HG03571 (cell line): ENCODE data around the gene MORN5.

ENCODE experiments used
- ATAC-seq: cut with Tn5 transposase; IDR thresholded peaks from one replicate; pipeline ENCODE4 v1.9.1; 2021; ENCODE audit not compliant: unreplicated experiment

MORN5 gene

GRCh38 chr9:122228191-122228567 is 68.5 kb downstream of the MORN5 start:
- ATAC-seq = no peak

- no peak for ATAC-seq
These were observed 69.1 kb downstream of the MORN5 start, which contains the start of gene LHX6 for GRCh38 chr9:122228568-122229484. Gene LHX6 (minus strand): TSS chr9:122228957. CDS start chr9:122228740, 217 bp downstream.

DNA sequence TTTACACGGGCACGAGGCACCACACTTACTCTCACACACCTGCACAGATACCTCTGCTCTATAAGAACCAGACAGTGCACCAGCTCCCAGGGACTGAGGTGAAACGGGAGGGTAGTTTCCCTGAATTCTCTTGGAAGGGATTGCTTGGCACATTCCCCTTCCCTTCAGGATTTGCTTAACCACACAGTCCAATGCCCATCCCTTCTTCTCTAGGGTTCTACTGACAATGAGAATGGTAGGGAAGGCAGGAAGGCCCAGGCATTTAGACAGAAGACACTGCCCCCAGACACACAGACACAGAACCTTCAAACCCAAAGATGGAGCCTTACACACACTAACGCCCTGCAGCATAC is 69.8 kb downstream of the MORN5 start:
- no peak for ATAC-seq

DNA sequence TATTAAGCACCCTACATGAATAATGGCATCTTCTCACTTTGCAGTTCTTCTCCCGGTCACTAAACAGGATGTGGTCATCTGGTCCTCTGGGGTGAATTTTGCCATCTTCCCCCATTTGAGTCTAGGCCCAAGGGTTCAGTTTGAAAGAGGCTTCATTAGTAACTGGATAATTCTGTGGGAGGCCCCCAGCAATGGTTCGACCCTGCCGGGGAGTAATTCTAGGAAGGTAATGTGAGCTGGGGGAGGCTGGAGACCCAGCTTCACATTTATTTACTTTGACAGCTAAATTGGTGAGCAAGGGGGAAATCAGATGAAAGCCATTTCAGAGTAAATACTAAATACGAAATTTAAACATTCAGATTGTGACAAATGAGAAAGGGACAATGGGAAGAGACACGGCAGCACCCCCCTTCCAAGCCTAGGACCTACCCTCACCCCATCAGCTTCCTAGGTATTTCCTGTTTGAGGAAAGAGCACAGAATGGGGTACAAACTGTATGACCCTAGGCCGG is 73.1 kb downstream of the MORN5 start:
- ATAC-seq = no peak

DNA sequence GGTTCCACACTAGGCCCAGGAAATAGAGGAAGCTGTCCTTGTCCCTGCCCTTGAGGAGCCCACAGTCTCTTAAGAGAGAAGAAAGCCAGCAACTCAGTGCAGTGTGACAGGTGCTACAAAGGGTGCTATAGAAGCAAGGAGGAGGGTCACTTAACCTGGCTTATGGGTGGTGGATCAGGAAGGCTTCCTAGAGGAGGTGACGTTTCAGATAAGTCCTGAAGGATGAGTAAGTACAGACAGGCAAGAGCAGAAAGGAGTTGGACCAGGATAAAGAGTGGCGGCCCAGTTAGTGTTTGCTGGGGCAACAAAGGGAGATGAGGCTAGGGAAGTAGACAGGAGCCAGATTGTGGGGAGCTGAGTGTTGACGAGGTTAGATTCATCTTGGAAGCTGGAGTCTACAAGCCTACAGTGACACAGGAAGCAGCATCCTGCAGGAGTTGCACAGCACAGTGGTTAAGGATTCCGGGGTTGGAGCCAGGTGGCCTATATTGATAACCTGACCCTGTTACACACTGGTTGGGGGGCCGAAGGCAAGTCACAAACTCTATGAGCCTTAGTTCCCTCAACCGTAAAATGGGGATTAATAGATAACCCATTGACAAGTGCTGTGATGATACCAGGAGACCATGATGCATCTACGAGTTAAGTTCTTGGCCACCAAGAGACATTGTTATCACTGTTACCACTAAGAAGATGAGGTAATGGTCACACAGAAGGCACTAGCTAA is 74.5 kb downstream of the MORN5 start:
- ATAC-seq = no peak

GRCh38 chr9:122236681-122237080 is 77.0 kb downstream of the MORN5 start:
- ATAC-seq = no peak

- ATAC-seq = no peak
These were observed 80.0 kb downstream of the MORN5 start for GRCh38 chr9:122239722-122240121.

DNA sequence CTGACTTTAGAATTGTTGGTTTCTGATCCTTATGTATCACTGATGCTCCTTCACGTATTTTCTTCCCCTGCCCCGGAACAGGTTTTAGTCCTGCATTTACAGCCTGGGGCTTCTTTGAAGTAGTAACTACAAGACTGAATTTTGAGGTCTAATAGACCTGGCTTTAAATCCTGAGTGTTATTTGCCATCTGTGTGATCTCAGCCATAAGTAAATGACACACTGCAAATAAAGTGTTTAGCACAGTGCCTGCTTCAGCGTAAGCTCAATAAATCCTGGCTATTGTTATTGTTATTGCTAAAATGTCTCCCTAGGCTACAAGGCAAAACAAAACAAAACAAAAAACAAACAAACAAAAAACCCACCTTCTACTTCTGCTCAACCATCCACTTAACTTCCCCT is 84.6 kb downstream of the MORN5 start:
- ATAC-seq = no peak

DNA sequence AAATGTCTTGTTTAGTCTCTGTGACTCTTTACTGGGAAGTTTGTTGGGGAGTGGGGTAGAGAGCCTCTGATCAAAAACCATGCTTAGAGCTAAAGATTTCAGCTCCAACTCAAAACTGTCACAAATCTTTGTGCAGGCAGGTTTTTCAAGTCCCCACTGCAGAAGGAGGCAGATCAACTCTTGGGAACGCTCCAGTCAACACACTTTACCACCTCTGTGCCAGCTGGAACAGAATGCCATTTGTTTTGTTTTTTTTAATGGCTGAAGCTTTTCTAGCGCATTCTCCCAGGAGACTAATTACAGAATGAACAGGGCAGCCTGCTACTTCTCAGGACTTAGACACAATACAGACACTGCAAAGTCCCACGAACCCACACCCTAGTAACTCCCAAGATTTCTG is 87.0 kb downstream of the MORN5 start:
- no peak for ATAC-seq

DNA sequence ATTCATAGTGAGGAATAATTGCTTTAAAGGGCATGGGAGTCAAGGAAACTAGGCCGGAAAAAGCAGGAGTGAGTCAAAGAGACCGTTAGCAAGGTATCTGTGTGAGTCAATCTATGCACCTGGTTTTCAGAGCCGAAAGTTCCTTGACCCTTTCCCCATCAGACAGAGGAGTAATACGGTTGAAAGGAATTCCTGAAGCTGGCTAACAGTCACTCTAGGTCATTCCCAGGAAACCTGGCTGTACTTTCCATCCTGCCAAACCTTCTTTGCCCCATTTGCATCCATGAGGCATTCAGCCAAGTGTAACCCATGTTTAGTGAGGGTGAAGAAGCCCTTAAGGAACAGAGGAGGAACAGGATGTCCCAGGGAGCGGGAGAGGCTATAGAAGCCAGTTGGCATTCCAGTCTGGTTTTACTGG is 88.7 kb downstream of the MORN5 start:
- ATAC-seq = no peak
